Raji (cell line): ENCODE data around the gene NCAM1.

Experiments
- POLR2A ChIP-seq: IDR thresholded peaks from 2 replicates; pipeline ENCODE4 v1.6.1; 2011; ENCODE audit warnings: low read depth, low read length, control low read depth; ENCODE audit not compliant: insufficient read depth

The NCAM1 gene

GRCh38 chr11:113245216-113245615, 284.0 kb downstream of the NCAM1 start:
- TF ChIP-seq POLR2A, result no peak

- no peak for TF ChIP-seq POLR2A
Observed at GRCh38 chr11:113247221-113247620, 286.0 kb downstream of the NCAM1 start.

- no peak for TF ChIP-seq POLR2A
Observed at GRCh38 chr11:113247966-113248365, 286.7 kb downstream of the NCAM1 start.

- no peak for TF ChIP-seq POLR2A
Observed at GRCh38 chr11:113248702-113249490, 287.7 kb downstream of the NCAM1 start.

GRCh38 chr11:113249491-113249763, 288.2 kb downstream of the NCAM1 start:
- no peak for TF ChIP-seq POLR2A

GRCh38 chr11:113249786-113250185, 288.6 kb downstream of the NCAM1 start:
- TF ChIP-seq POLR2A, result no peak

GRCh38 chr11:113251281-113251680, 290.1 kb downstream of the NCAM1 start:
- no peak for TF ChIP-seq POLR2A

- TF ChIP-seq POLR2A, result no peak
Observed at GRCh38 chr11:113253406-113253805, 292.2 kb downstream of the NCAM1 start.

- no peak for TF ChIP-seq POLR2A
Observed at GRCh38 chr11:113255096-113255495, 293.9 kb downstream of the NCAM1 start.

- no peak for TF ChIP-seq POLR2A
Observed at GRCh38 chr11:113255741-113256140, 294.5 kb downstream of the NCAM1 start.

GRCh38 chr11:113256431-113257202, 295.4 kb downstream of the NCAM1 start:
- no peak for TF ChIP-seq POLR2A

GRCh38 chr11:113260096-113260425, 298.8 kb downstream of the NCAM1 start:
- TF ChIP-seq POLR2A, result no peak

GRCh38 chr11:113260541-113260940, 299.3 kb downstream of the NCAM1 start:
- TF ChIP-seq POLR2A, result no peak

GRCh38 chr11:113261709-113262475, 300.7 kb downstream of the NCAM1 start:
- TF ChIP-seq POLR2A, result no peak

GRCh38 chr11:113262594-113262993, 301.4 kb downstream of the NCAM1 start:
- no peak for TF ChIP-seq POLR2A
